SK-N-MC (cell line): Measurements from ENCODE around the gene DNAH14.

ENCODE experiments used
- DNase-seq: peaks from one replicate; pipeline ENCODE4 v3.0.0-alpha.2; 2011; ENCODE audit warnings: low read depth, low spot score
- H3K27ac ChIP-seq: fragments of 200-600 bp; sonication (generic); 2 replicates; pipeline ENCODE4 v1.5.1; 2016; ENCODE audit warnings: mixed run types
- H3K36me3 ChIP-seq: fragments of 200-600 bp; sonication (generic); 2 replicates; pipeline ENCODE4 v1.6.1; 2017; ENCODE audit warnings: antibody characterized with exemption, low read length, mixed read lengths; ENCODE audit not compliant: insufficient read depth
- H3K4me3 ChIP-seq: fragments of 200-600 bp; sonication (generic); 2 replicates; pipeline ENCODE4 v1.5.1; 2016
- H3K9ac ChIP-seq: fragments of 200-600 bp; sonication (generic); 2 replicates; pipeline ENCODE4 v1.8.0; 2017; ENCODE audit warnings: mixed run types, mixed read lengths; ENCODE audit not compliant: insufficient read length
- H3K9me3 ChIP-seq: fragments of 200-600 bp; sonication (generic); 2 replicates; pipeline ENCODE4 v1.6.1; 2017; ENCODE audit warnings: low read depth, mild to moderate bottlenecking, antibody characterized with exemption, low read length, moderate library complexity, mixed read lengths
- EZH2 ChIP-seq: fragments of 200-600 bp; sonication (generic); IDR thresholded peaks from one replicate; pipeline ENCODE4 v1.6.1; 2017; ENCODE audit warnings: antibody characterized with exemption
- FOXP2 ChIP-seq: optimal IDR thresholded peaks from 2 replicates; pipeline ENCODE3; 2011; ENCODE audit warnings: mild to moderate bottlenecking, moderate library complexity; ENCODE audit not compliant: insufficient read depth; ENCODE audit errors: extremely low read length, control extremely low read depth
- POLR2AphosphoS5 ChIP-seq: IDR thresholded peaks from 2 replicates; pipeline ENCODE4 v1.6.1; 2012; ENCODE audit warnings: mild to moderate bottlenecking, low read depth, low read length, borderline replicate concordance

DNAH14 gene

DNA sequence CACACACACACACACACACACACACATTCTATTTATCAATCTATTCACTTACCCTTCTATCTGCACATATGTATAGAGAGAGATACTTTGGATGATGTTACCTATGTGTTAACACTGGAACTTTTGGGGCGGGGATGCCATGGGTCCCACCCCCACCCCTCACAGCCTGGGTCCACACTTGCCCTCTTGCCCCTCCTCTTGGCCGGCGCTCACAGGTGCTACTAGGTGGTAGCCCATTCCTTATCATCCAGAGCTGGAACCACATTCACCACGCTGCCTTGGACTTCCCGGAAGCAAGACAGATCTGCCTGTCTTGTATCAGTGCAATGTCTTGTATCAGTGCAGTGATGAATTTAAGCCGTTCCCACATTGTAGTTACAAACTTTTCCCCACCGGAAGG is 413.2 kb downstream of the DNAH14 start:
- no peak overlapping the region for H3K9ac ChIP-seq
- H3K27ac ChIP-seq, result no peak overlapping the region
- DNase-seq, result no peak
- no peak for TF ChIP-seq EZH2
- H3K4me3 ChIP-seq, result no peak overlapping the region
- no peaks in the 10 kb centered on the region for H3K36me3 ChIP-seq
- no peaks in the 10 kb centered on the region for H3K9me3 ChIP-seq

- no peak for TF ChIP-seq FOXP2
- TF ChIP-seq EZH2, result no peak
- no peak for TF ChIP-seq POLR2AphosphoS5
- no peak overlapping the region for H3K9ac ChIP-seq
- no peaks in the 10 kb centered on the region for H3K36me3 ChIP-seq
- no peaks in the 10 kb centered on the region for H3K9me3 ChIP-seq
- DNase-seq, result no peak
- H3K4me3 ChIP-seq, result no peak overlapping the region
- no peak overlapping the region for H3K27ac ChIP-seq
Measured at GRCh38 chr1:225343618-225344017, 414.1 kb downstream of the DNAH14 start.

- no peak overlapping the region for H3K4me3 ChIP-seq
- no peaks in the 10 kb centered on the region for H3K9me3 ChIP-seq
- no peak for TF ChIP-seq POLR2AphosphoS5
- no peak for TF ChIP-seq EZH2
- TF ChIP-seq FOXP2, result no peak
- H3K36me3 ChIP-seq, result no peaks in the 10 kb centered on the region
- H3K9ac ChIP-seq, result no peak overlapping the region
- H3K27ac ChIP-seq, result no peak overlapping the region
- no peak for DNase-seq
Measured at GRCh38 chr1:225347123-225347683, 417.7 kb downstream of the DNAH14 start.

DNA sequence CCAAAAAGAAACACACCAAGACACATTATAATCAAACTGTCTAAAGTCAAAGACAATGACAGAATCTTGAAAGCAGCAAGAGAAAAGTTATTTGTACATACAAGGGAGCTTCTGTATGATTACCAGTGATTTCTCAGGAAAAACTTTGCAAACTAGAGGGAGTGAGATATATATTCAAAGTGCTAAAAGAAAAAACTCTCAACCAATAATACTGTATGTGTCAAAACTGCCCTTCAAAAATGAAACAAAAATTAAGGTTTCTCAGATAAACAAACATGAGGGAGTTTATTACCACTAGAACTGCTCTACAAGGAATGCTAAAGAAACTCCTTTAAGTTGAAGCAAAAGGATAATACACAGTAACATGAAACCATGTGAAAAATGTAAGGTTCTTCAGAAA is 418.9 kb downstream of the DNAH14 start:
- no peak overlapping the region for H3K9ac ChIP-seq
- DNase-seq, result no peak
- H3K9me3 ChIP-seq, result no peaks in the 10 kb centered on the region
- H3K36me3 ChIP-seq, result no peaks in the 10 kb centered on the region
- no peak for TF ChIP-seq POLR2AphosphoS5
- TF ChIP-seq FOXP2, result no peak
- TF ChIP-seq EZH2, result no peak
- H3K4me3 ChIP-seq, result no peak overlapping the region
- no peak overlapping the region for H3K27ac ChIP-seq

DNA sequence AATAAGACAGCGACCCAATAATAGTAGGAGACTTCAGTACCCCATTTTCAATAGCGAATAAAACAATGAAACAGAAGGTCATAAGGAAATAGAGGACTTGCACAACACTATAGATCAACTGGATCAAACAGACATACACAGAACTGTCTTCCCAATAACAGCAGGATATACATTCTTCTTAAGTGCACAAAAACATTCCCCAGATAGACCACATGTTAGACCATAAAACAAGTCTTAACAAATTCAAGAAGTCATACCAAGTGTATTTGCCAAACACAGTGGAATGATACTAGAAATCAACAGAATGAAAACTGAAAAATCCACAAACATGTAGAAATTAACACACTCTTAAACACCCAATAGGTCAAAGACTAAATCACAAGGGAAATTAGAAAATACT is 420.4 kb downstream of the DNAH14 start:
- no peaks in the 10 kb centered on the region for H3K9me3 ChIP-seq
- no peak for DNase-seq
- H3K9ac ChIP-seq, result no peak overlapping the region
- H3K27ac ChIP-seq, result no peak overlapping the region
- no peak overlapping the region for H3K4me3 ChIP-seq
- no peaks in the 10 kb centered on the region for H3K36me3 ChIP-seq
- TF ChIP-seq FOXP2 (no peak), POLR2AphosphoS5 (no peak), EZH2 (no peak)

- Histone ChIP-seq H3K9ac (no peak overlapping the region), H3K36me3 (no peaks in the 10 kb centered on the region), H3K9me3 (no peaks in the 10 kb centered on the region), H3K4me3 (no peak overlapping the region), H3K27ac (no peak overlapping the region)
- DNase-seq, result no peak
- TF ChIP-seq EZH2 (no peak), POLR2AphosphoS5 (no peak), FOXP2 (no peak)
Measured at GRCh38 chr1:225350872-225351271, 421.4 kb downstream of the DNAH14 start.

DNA sequence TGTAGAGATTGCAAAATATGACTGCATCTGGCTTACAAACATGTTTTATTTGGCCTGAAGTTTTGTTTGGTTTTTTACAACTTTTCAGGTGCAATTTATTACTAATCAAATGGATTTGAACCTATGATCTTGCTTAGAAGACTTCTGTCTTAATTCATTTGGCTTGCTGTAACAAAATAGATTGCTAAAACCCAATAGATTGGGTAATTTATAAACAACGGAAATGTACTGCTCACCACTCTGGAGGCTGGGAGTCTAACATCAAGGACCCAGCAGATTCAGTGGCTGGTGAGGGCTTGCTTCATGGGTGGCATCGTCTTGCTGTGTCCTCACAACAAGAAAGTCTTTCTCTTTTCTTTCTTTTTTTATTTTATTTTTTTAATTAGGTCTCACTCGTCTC is 425.4 kb downstream of the DNAH14 start:
- Histone ChIP-seq H3K36me3 (no peaks in the 10 kb centered on the region), H3K9ac (no peak overlapping the region), H3K9me3 (no peaks in the 10 kb centered on the region), H3K4me3 (no peak overlapping the region), H3K27ac (no peak overlapping the region)
- TF ChIP-seq EZH2 (no peak), FOXP2 (no peak), POLR2AphosphoS5 (no peak)
- no peak for DNase-seq

DNA sequence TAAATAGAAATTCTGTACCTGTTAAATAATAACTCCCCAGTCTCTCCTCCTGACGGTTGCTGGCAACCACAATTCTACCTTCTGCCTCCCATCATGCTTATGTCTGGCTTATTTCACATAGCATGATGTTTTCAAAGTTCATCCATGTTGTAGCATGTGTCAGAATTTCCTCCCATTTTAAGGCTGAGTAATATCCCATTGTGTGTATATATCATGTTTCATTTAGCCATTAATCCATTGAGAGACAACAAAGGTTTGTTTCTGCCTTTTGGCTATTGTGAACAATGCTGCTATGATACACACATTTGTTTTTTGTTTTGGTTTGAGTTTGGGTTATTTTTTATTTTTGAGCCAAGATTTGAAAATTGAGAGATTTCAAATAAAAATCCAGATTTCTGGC is 426.4 kb downstream of the DNAH14 start:
- H3K27ac ChIP-seq, result no peak overlapping the region
- no peaks in the 10 kb centered on the region for H3K36me3 ChIP-seq
- TF ChIP-seq POLR2AphosphoS5 (no peak), FOXP2 (no peak), EZH2 (no peak)
- no peak overlapping the region for H3K4me3 ChIP-seq
- no peak for DNase-seq
- no peak overlapping the region for H3K9ac ChIP-seq
- H3K9me3 ChIP-seq, result no peaks in the 10 kb centered on the region

GRCh38 chr1:225360119-225360518 is 430.6 kb downstream of the DNAH14 start:
- Histone ChIP-seq H3K27ac (no peak overlapping the region), H3K9me3 (no peaks in the 10 kb centered on the region), H3K9ac (no peak overlapping the region), H3K36me3 (no peaks in the 10 kb centered on the region), H3K4me3 (no peak overlapping the region)
- no peak for DNase-seq
- TF ChIP-seq POLR2AphosphoS5 (no peak), FOXP2 (no peak), EZH2 (no peak)
